D341Med (cell line): ENCODE measurements around the gene FRG2B.
"Not testable (repeated sequence)": the region's sequence is repeated elsewhere in the genome, so short reads cannot be mapped to it uniquely, and the experiment has no call there.

ENCODE experiments used
- DNase-seq: peaks from one replicate; pipeline ENCODE4 v3.0.0; 2012; ENCODE audit warnings: low spot score

The FRG2B gene

DNA sequence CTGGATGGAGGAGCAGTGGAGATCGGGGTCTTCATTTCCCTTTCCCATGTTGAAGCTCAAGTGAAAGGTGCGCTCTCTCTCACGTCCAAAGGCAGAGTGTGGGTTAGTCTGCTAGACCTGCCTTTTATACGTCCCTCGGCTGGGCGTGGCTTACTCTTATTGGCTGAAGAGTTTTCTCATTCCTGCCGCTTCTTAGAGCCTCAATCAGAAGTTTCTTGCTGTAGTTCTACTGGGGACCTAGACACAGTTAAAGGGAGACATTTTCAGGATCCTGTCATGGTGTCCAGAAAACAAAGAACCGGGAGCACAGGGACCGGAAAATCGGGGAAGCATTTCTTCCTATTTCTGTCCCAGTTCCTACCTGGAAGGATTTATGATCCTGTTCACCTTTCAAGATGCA is at the start of gene FRG2B:
Gene FRG2B (minus strand): TSS at position 101 of the 400 bp plus-strand sequence. CDS start 53 bp downstream, at position 48.
- not testable (repeated sequence) for DNase-seq

- DNase-seq, result not testable (repeated sequence)
Measured at GRCh38 chr10:133667446-133667845, 40.9 kb upstream of the FRG2B start.

DNA sequence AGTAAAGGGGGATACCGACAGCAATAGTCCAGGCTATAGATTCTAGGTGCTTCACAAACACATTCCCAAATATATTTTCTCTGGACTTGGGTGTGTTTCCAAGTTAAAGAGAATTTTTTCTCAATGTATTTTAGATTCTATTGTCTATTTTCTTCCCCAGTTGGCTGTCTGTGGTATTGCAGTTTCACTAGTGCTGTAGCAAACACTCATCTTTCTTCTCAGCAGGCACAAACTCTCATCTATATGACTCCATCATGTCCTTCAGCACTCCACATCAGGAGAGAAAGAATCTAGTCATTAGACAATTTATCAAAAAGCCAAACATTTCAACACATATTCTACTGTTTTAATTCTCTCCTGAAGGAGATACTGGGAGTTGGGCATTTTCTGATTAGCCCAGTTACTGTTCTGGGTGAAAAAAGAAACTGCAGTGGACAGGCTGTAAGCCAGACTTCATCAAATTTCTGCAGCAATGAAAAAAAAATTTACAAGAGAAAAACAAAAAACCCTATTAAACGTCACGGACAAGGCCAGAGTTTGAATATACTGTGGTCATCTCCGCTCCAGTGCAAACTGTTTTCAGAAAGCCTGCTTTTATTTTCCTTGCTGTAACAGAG is 37.1 kb upstream of the FRG2B start:
- not testable (repeated sequence) for DNase-seq

DNA sequence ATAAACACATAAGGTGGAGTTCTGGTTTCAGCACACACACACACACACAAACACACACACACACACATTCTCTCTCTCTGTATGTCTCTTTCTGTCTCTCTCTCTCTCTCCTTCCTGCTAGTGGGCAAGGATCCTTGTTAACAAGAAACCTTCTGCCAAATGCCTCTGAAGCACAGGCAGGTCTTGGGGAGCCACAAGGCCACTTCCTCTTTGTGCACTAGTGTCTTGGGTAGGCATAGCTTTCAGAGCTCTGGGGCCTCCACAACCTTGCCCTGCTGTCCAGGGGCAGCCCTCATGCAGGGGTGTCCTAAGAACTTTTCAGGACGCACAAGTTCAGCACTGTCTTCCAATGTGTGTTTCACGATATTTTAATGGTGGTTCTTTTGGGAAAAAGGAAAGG is 34.5 kb upstream of the FRG2B start:
- DNase-seq, result not testable (repeated sequence)

DNA sequence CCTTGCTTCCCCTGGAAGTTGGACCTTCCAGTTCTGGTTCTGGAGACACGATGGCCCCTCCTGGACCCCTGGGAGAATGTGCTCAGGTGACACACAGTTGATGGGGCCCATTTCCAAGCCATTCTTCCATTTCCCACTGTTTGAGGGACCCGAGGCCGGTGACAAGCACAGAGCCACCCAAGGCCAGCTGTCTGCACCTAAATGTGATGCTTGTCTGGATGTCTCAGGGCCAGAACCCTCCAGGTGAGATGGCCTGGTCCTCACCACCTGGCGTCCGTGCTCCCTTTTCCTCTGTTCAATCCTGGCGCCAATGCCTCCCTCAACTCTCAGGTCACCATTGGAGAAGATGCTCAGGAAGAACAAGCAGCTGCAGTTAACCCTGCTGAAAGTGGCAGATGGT is 33.9 kb upstream of the FRG2B start:
- not testable (repeated sequence) for DNase-seq

GRCh38 chr10:133657276-133657675 is 30.7 kb upstream of the FRG2B start:
- not testable (repeated sequence) for DNase-seq

GRCh38 chr10:133648872-133649455 is 22.4 kb upstream of the FRG2B start:
- not testable (repeated sequence) for DNase-seq

DNA sequence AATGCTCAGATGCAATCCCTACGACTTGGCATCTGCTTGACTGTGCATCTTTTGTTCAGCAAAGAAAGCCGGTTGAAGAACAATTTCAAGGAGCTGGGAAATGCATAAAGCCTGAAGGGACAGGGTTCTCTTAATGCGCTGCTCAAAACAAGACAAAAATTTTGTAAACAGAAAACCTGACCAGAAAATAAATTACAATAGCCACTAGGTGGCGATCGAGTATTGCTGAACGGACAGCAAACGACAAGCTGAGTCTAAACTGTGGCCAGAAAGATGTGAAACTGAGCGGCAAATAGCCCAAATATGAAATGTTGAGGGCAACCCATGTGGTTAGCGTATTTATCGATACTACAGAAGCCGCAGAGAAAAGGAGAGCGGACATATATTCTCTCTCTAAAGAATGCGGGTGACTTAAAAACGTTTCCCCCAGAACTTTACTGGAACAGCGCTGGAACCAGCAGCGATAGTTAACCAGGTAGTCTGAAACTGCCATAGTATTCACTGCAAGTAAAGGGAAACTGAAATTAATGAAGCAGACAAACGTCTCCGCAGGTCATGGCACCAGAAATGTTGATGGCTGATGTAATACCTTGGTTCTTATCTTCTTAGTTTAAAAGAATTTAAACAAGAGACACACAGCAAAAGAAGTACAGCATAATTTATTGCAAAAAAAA is 20.6 kb upstream of the FRG2B start:
- not testable (repeated sequence) for DNase-seq

DNA sequence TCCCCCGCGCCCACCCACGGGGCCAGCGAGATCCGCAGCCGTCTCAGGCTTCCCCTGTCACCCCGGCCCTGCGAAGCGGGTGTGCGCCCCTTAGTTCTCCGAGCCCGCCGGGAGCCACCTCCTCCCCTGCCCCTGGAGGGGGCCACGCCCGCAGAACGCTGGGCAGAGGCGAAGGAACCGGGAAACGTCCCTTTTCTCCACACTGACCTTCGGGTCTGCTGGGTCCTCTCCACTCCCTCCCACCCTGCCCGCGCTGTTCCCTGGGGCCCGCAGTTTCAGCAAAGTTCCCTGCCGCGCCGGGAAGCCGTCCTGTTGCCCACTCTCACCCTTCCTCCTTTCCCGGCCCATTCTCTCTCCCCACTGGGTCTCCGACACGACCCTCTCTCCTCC is 11.2 kb upstream of the FRG2B start:
- DNase-seq, result not testable (repeated sequence)

GRCh38 chr10:133637202-133637845 is 10.7 kb upstream of the FRG2B start:
- DNase-seq, result not testable (repeated sequence)

DNA sequence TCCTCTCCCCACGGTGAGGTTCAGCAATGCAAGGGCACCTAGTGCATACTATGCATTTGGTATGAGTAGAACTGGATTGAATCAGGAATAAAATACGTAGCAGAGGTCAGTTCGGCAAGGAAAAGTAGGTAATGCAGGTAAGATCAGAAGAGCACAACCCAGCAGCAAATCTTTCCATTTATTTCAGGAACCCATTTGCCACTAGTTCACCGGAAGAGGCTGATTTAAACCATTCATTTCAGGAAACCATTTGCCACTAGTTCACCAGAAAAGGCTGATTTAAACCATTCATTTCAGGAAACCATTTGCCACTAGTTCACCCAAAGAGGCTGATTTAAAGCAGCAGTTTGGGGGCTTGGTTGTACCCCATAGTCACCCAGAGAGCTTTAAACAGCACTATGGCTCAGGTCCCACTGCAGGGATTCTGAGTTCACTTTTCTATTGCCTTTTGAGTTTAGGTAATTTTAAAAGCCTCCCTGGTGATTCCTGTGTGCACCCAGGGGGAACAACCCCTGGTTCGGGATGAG is 4.2 kb upstream of the FRG2B start:
- DNase-seq, result not testable (repeated sequence)

DNA sequence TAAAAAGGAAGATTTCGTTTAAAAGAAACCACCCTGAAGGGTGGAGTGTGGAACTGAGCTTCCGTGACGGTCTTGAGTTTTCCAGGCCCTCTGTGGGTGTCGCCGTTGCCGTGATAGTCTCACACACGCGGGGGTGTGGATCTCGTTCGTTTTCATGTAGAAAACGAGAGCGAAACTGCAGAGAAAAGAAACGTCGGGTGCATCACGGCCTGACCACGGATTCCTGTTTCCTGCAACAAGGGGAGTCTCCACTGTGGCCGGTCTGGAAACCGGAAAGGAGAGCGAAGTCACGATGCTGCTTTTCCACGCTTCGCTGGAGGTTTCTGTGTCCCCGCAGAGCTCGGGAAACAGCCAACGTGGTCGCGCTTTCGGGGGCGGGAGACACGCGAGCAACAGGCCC is 4.1 kb downstream of the FRG2B start:
- not testable (repeated sequence) for DNase-seq

GRCh38 chr10:133618851-133619250 is 7.7 kb downstream of the FRG2B start:
- no peak for DNase-seq

DNA sequence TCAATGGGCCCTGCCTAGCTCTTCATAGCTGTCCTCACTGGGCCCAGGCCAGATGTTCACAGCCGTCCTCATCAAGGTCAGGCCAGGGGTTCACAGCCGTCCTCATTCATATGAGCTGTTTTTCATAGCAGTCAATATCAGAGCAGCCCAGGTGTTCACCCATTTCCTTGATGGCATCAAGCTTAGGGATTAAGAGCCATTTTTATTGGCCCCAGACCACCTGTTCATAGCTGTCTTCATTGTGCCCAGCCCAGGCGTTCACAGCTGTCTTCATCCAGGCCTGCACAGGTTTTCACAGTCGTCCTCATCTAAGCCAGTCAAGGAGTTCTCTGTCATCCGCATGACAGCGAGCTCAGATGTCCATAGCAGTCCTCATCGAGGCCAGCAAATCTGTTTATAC is 9.4 kb downstream of the FRG2B start:
- no peak for DNase-seq

GRCh38 chr10:133616371-133617130 is 10.0 kb downstream of the FRG2B start:
- no peak for DNase-seq

- no peak for DNase-seq
Measured at GRCh38 chr10:133614830-133615580, 11.6 kb downstream of the FRG2B start.

DNA sequence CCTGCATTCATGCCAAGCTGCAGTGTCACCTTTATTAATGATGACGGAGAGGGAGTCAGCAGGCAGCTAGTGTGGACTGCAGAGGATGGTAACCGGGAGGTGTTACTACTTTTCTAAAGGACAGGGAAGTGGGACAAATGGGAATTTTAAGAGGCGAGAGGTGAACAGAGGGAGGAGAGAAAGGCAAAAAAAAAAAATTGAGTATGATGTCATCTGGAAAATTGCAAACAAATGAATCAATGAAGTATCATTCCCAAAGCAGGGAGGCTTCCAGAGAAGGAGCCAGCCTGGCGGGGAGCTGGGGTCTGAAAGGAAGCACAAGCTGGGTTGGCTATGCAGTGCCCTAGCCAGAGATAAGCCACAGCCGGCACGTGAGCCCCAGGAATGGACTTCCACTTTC is 12.9 kb downstream of the FRG2B start:
- DNase-seq, result no peak

DNA sequence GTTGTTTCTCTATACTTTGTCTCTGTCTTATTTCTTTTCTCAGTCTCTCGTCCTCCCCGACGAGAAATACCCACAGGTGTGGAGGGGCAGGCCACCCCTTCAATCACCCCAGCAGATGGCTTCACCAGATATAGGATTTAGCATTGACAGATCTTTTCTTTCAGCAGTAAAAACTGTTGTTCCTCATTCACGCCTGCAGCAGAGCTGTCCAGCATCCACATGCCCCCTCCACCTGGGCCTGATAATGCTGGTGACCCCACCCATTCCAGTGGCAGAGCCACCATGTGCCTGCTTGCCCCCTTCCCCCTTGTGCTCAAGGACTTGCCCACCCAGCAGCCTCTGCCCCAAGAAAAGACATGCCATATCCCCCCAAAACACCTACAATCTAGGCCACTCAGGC is 15.5 kb downstream of the FRG2B start:
- no peak for DNase-seq

DNA sequence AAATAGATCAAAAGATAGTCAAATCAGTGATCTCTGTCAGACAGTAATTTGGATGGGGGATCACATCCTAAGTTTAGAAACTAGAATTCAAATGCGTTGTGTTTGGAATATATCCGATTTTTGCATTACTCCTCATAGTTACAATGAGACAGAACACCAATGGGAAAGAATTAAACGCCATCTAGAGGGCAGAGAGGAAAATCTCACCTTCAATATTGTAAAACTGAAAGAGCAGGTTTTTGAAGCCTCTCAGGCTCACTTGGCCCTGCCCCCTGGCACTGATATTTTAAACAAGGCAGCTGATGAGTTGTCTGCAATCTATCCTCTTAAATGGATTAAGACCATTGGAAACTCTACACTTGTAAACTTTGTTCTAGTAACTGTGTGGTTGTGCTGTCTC is 17.7 kb downstream of the FRG2B start:
- DNase-seq, result no peak

DNA sequence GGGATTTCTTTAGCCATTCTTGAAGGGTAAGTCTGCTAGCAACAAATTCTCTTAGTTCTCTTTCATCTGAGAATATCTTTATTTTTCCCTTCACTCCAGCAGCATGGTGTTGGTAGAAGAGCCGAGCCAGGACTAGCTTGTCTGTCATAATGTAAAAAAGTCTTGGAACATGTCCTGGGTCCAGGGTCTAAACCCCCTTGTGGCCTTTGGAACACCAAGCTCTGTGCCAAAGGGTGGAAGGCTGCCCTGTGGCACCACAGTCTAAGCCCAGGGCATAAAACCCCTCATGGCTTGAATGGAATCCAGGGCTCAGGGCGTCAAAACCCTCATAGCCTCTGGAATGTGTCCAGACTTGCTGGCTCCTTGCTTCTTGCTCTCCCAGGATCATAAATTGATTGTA is 23.2 kb downstream of the FRG2B start:
- DNase-seq, result not testable (repeated sequence)

- DNase-seq, result no peak
Measured at GRCh38 chr10:133600657-133601056, 25.9 kb downstream of the FRG2B start.
